ENCODE results near the gene SLC22A15.
A peak's percentile ranks its signal among the peaks of the same experiment; 100 is the strongest.

Gene SLC22A15

GRCh38 chr1:115976062-115976920, at the start of gene SLC22A15:
Gene SLC22A15, plus strand, starts transcription at chr1:115976513. Its CDS starts 115 bp downstream, at chr1:115976628.
- peak; percentile 97 for DNase-seq (ENCODE audit: low read depth)
- peak within 1 kb of the TSS; percentile 90 for H3K4me3 ChIP-seq (ENCODE audit: low read depth, low read length)
- TF ChIP-seq MAX (IDR thresholded peaks at IDR 0.05; ENCODE audit: low read depth, low read length) (peak; percentile 67), MYC (IDR thresholded peaks at IDR 0.05; ENCODE audit: low read depth, low read length) (peak; percentile 86), CTCF (IDR thresholded peaks at IDR 0.05; ENCODE audit: low read depth, low read length) (no peak), POLR2A (IDR thresholded peaks at IDR 0.05; ENCODE audit: extremely low read depth, insufficient read length) (peak; percentile 85)

GRCh38 chr1:115927971-115928370, 48.3 kb upstream of the SLC22A15 start:
- H3K4me3 ChIP-seq (ENCODE audit: low read depth, low read length) = no peak overlapping the region
- no peak for DNase-seq (ENCODE audit: low read depth)
- TF ChIP-seq POLR2A (IDR thresholded peaks at IDR 0.05; ENCODE audit: extremely low read depth, insufficient read length) (no peak), MAX (IDR thresholded peaks at IDR 0.05; ENCODE audit: low read depth, low read length) (no peak), MYC (IDR thresholded peaks at IDR 0.05; ENCODE audit: low read depth, low read length) (no peak), CTCF (IDR thresholded peaks at IDR 0.05; ENCODE audit: low read depth, low read length) (no peak)

- no peak overlapping the region for H3K4me3 ChIP-seq (ENCODE audit: low read depth, low read length)
- peak; percentile 18 for DNase-seq (ENCODE audit: low read depth)
- no peak for TF ChIP-seq POLR2A (IDR thresholded peaks at IDR 0.05; ENCODE audit: extremely low read depth, insufficient read length)
- TF ChIP-seq CTCF (IDR thresholded peaks at IDR 0.05; ENCODE audit: low read depth, low read length) = no peak
- TF ChIP-seq MYC (IDR thresholded peaks at IDR 0.05; ENCODE audit: low read depth, low read length) = no peak
- no peak for TF ChIP-seq MAX (IDR thresholded peaks at IDR 0.05; ENCODE audit: low read depth, low read length)
Measured at GRCh38 chr1:115929881-115930280, 46.4 kb upstream of the SLC22A15 start.

- TF ChIP-seq CTCF (IDR thresholded peaks at IDR 0.05; ENCODE audit: low read depth, low read length) = no peak
- no peak for TF ChIP-seq MYC (IDR thresholded peaks at IDR 0.05; ENCODE audit: low read depth, low read length)
- TF ChIP-seq MAX (IDR thresholded peaks at IDR 0.05; ENCODE audit: low read depth, low read length) = no peak
- no peak for TF ChIP-seq POLR2A (IDR thresholded peaks at IDR 0.05; ENCODE audit: extremely low read depth, insufficient read length)
- DNase-seq (ENCODE audit: low read depth) = no peak
- no peak overlapping the region for H3K4me3 ChIP-seq (ENCODE audit: low read depth, low read length)
Measured at GRCh38 chr1:115933625-115934024, 42.7 kb upstream of the SLC22A15 start.

- no peak overlapping the region for H3K4me3 ChIP-seq (ENCODE audit: low read depth, low read length)
- peak; percentile 29 for DNase-seq (ENCODE audit: low read depth)
- TF ChIP-seq MAX (IDR thresholded peaks at IDR 0.05; ENCODE audit: low read depth, low read length) = no peak
- TF ChIP-seq MYC (IDR thresholded peaks at IDR 0.05; ENCODE audit: low read depth, low read length) = no peak
- TF ChIP-seq CTCF (IDR thresholded peaks at IDR 0.05; ENCODE audit: low read depth, low read length) = no peak
- no peak for TF ChIP-seq POLR2A (IDR thresholded peaks at IDR 0.05; ENCODE audit: extremely low read depth, insufficient read length)
Measured at GRCh38 chr1:115939455-115939854, 36.9 kb upstream of the SLC22A15 start.
